HepG2 (cell line): Measurements from ENCODE around the gene NOL12. TPM values are rescaled to one million over a fixed set of nuclear protein-coding genes. Genes with fewer than 3 reads are reported as not detected.

Experiments used
- EHMT2 ChIP-seq: fragments of 200-600 bp; sonication (generic); IDR thresholded peaks from 2 replicates; pipeline ENCODE4 v1.7.0; 2017; ENCODE audit warnings: antibody characterized with exemption, low read depth, low read length, borderline replicate concordance
- GMEB1 ChIP-seq: sonication (generic); formaldehyde crosslinking; IDR thresholded peaks from 2 replicates; pipeline ENCODE4 v1.5.1; 2020; ENCODE audit warnings: missing genetic modification reagents, mild to moderate bottlenecking, borderline replicate concordance
- MIXL1 ChIP-seq: IDR thresholded peaks from 2 replicates; pipeline ENCODE4 v1.6.1; 2016
- MLLT10 ChIP-seq: sonication (generic); formaldehyde crosslinking; IDR thresholded peaks from 2 replicates; pipeline ENCODE4 v1.4.0; 2020; ENCODE audit warnings: missing genetic modification reagents
- NFATC3 ChIP-seq: sonication (generic); formaldehyde crosslinking; IDR thresholded peaks from 2 replicates; pipeline ENCODE4 v1.5.1; 2020; ENCODE audit warnings: mild to moderate bottlenecking, missing genetic modification reagents
- NFYC ChIP-seq: IDR thresholded peaks from 2 replicates; pipeline ENCODE4 v1.6.1; 2016; ENCODE audit warnings: missing genetic modification reagents, missing compliant biosample characterization
- NR2C2 ChIP-seq: sonication (generic); formaldehyde crosslinking; IDR thresholded peaks from 2 replicates; pipeline ENCODE4 v1.4.0; 2020; ENCODE audit warnings: missing genetic modification reagents, mild to moderate bottlenecking, moderate library complexity, borderline replicate concordance
- RERE ChIP-seq: IDR thresholded peaks from 2 replicates; pipeline ENCODE4 v1.6.1; 2016; ENCODE audit warnings: low read depth, missing genetic modification reagents, missing compliant biosample characterization
- ZBTB44 ChIP-seq: sonication (generic); formaldehyde crosslinking; IDR thresholded peaks from 2 replicates; pipeline ENCODE4 v1.4.0; 2020; ENCODE audit warnings: missing genetic modification reagents
- ZNF251 ChIP-seq: sonication (generic); formaldehyde crosslinking; IDR thresholded peaks from 2 replicates; pipeline ENCODE4 v1.9.0; 2021; ENCODE audit warnings: mild to moderate bottlenecking, missing genetic modification reagents
- ZNF3 ChIP-seq: IDR thresholded peaks from 2 replicates; pipeline ENCODE4 v1.7.0; 2017; ENCODE audit warnings: inconsistent platforms
- ZNF629 ChIP-seq: sonication (generic); formaldehyde crosslinking; conservative IDR thresholded peaks from 2 replicates; pipeline ENCODE4 v1.5.0; 2020; ENCODE audit warnings: missing genetic modification reagents
- ZNF646 ChIP-seq: sonication (generic); formaldehyde crosslinking; IDR thresholded peaks from 2 replicates; pipeline ENCODE4 v1.9.0; 2021; ENCODE audit warnings: mild to moderate bottlenecking, missing genetic modification reagents
- polyA plus RNA-seq, 8 experiments: library from polyadenylated mRNA; depleted of rRNA in 3 of 8; stranded (reverse) in 7 of 8; unstranded in 1 of 8; fragments of >200 nt; fragmentation: Illumina TruSeq in 4 of 8; extraction: Trizol in 4 of 8; gene quantifications; 2 replicates each; pipeline versions ENCODE4 v1.2.1 to v1.2.3, GENCODE V29; 2011 to 2016; ENCODE audit warnings: low read depth in 4 of 8, missing spikeins in 1 of 8, mixed read lengths in 1 of 8; ENCODE audit not compliant: insufficient read depth in 1 of 8
- total RNA-seq, 5 experiments: library from RNA; depleted of rRNA; stranded (reverse); fragments of >200 nt; fragmentation: Illumina TruSeq; extraction: Trizol; gene quantifications; 2 replicates each; pipeline ENCODE4 v1.2.3, GENCODE V29; 2016; ENCODE audit warnings: low read depth in 1 of 5

Gene NOL12
- total and polyA plus RNA-seq, 2 of the 13 experiments (the other 11 are each of a cell fraction or from before 2014, with no cell fraction given), result 14.3 to 31.4 TPM

- TF ChIP-seq ZNF646 (peak; percentile 91), RERE (CRISPR knock-in tag) (no peak), NR2C2 (peak; percentile 33; the same call in 1 of the 2 replicates), EHMT2 (no peak), NFYC (CRISPR knock-in tag) (peak; percentile 13; the same call in 1 of the 2 replicates), ZNF629 (peak; percentile 38; the same call in 1 of the 2 replicates), ZBTB44 (no peak), MLLT10 (no peak), ZNF251 (CRISPR knock-in tag) (no peak), NFATC3 (CRISPR knock-in tag) (no peak), GMEB1 (CRISPR knock-in tag) (no peak), ZNF3 (no peak), MIXL1 (CRISPR knock-in tag) (0 out of 2 replicates have a peak, but pooled peaks have one; percentile 13)
Observed at GRCh38 chr22:37661160-37661924, 24.8 kb upstream of the NOL12 start (continued).
